A549 (cell line): ENCODE results near the gene ZNF337. TPM values are rescaled to one million over a fixed set of nuclear protein-coding genes. Genes with fewer than 3 reads are reported as not detected.

Experiments used
- ATAC-seq, 2 experiments: fragments of 200-7000 bp in 1 of 2; fragments of >200 bp in 1 of 2; cut with Nextera tagmentation in 1 of 2; cut with Tn5 transposase in 1 of 2; 3 replicates each; pipeline versions ENCODE4 v1.8.0 to v1.9.1; 2018 to 2020; ENCODE audit warnings: mild to moderate bottlenecking in 1 of 2, moderate library complexity in 1 of 2
- CTCF ChIA-PET: fragments of 300-600 bp; sonication (Branson Sonifier 250); formaldehyde crosslinking; extraction: SDS; loops from one replicate; lab custom pipeline; 2021; ENCODE audit warnings: antibody characterized with exemption, inconsistent platforms; lab: Yijun Ruan, JAX
- POLR2A ChIA-PET: fragments of 350-600 bp; formaldehyde crosslinking; extraction: SDS; loops from one replicate; lab custom pipeline; 2021; ENCODE audit warnings: antibody characterized with exemption, inconsistent platforms; lab: Yijun Ruan, JAX
- DNase-seq, 2 experiments: peaks; one replicate each; pipeline versions ENCODE4 v3.0.0 to v3.0.0-alpha.2; 2011 to 2016; ENCODE audit warnings: low read depth in 1 of 2, low spot score in 1 of 2
- FAIRE-seq: peaks from 2 replicates; lab custom pipeline; 2011; peaks lifted over from hg19 to GRCh38; lab: Jason Lieb, UNC
- H3K27ac ChIP-seq, 2 experiments: fragments of >200 bp; sonication (Bioruptor Twin); formaldehyde crosslinking; 3 replicates each; pipeline ENCODE4 v1.5.1; 2016 to 2017
- H3K4me1 ChIP-seq: fragments of >200 bp; sonication (Bioruptor Twin); formaldehyde crosslinking; 3 replicates; pipeline ENCODE4 v1.6.1; 2016
- H3K4me2 ChIP-seq: fragments of >200 bp; sonication (Bioruptor Twin); formaldehyde crosslinking; 3 replicates; pipeline ENCODE4 v1.6.1; 2016
- H3K4me3 ChIP-seq: fragments of >200 bp; sonication (Bioruptor Twin); formaldehyde crosslinking; 3 replicates; pipeline ENCODE4 v1.5.1; 2016
- H3K9me3 ChIP-seq: fragments of >200 bp; sonication (Bioruptor Twin); formaldehyde crosslinking; 3 replicates; pipeline ENCODE4 v1.6.1; 2016
- CHD2 ChIP-seq: fragments of 150-350 bp; IDR thresholded peaks from 2 replicates; pipeline ENCODE4 v1.6.1; 2014; ENCODE audit warnings: low read length; ENCODE audit not compliant: partially characterized antibody
- CHD4 ChIP-seq: fragments of 200-600 bp; sonication (generic); IDR thresholded peaks from 2 replicates; pipeline ENCODE4 v1.6.1; 2016; ENCODE audit warnings: antibody characterized with exemption, mild to moderate bottlenecking, borderline replicate concordance
- EHF ChIP-seq: fragments of 250-450 bp; sonication (Bioruptor Pico); IDR thresholded peaks from 2 replicates; pipeline ENCODE4 v1.5.0; 2020; ENCODE audit warnings: mild to moderate bottlenecking
- EHMT2 ChIP-seq: fragments of 200-600 bp; sonication (generic); IDR thresholded peaks from 2 replicates; pipeline ENCODE4 v1.6.1; 2016; ENCODE audit warnings: antibody characterized with exemption, low read depth, mild to moderate bottlenecking, moderate library complexity
- EP300 ChIP-seq, 2 experiments: fragments of >200 bp; sonication (Bioruptor Twin); formaldehyde crosslinking; IDR thresholded peaks; 2 replicates in 1 of 2; 3 replicates in 1 of 2; pipeline ENCODE4 v1.6.1; 2016 to 2017
- GATA3 ChIP-seq: IDR thresholded peaks from 2 replicates; pipeline ENCODE4 v1.6.1; 2012; ENCODE audit warnings: borderline replicate concordance
- JUNB ChIP-seq: fragments of >200 bp; sonication (Bioruptor Twin); formaldehyde crosslinking; IDR thresholded peaks from 2 replicates; pipeline ENCODE4 v1.6.1; 2016
- KDM1A ChIP-seq: fragments of 200-600 bp; sonication (generic); IDR thresholded peaks from 2 replicates; pipeline ENCODE4 v1.6.1; 2016; ENCODE audit warnings: low read depth, mild to moderate bottlenecking
- NFE2L2 ChIP-seq: fragments of 150-350 bp; conservative IDR thresholded peaks from 2 replicates; pipeline ENCODE4 v1.6.1; 2014; ENCODE audit warnings: low read length
- NPAS2 ChIP-seq: fragments of 250-450 bp; sonication (Bioruptor Pico); IDR thresholded peaks from 2 replicates; pipeline ENCODE4 v1.8.0; 2022; ENCODE audit warnings: mild to moderate bottlenecking, moderate library complexity, borderline replicate concordance
- NR3C1 ChIP-seq: fragments of >200 bp; sonication (Bioruptor Twin); formaldehyde crosslinking; IDR thresholded peaks from 3 replicates; pipeline ENCODE4 v1.6.1; 2017
- RAD21 ChIP-seq, 2 experiments: fragments of >200 bp in 1 of 2; sonication (Bioruptor Twin) in 1 of 2; formaldehyde crosslinking in 1 of 2; IDR thresholded peaks in 1 of 2; conservative IDR thresholded peaks in 1 of 2; 2 replicates in 1 of 2; 3 replicates in 1 of 2; pipeline ENCODE4 v1.6.1; 2012 to 2018; ENCODE audit warnings: inconsistent platforms in 1 of 2
- RARB ChIP-seq: fragments of 250-450 bp; sonication (Bioruptor Pico); IDR thresholded peaks from 2 replicates; pipeline ENCODE4 v1.8.0; 2021; ENCODE audit warnings: mild to moderate bottlenecking, moderate library complexity
- RFX5 ChIP-seq: fragments of 450-650 bp; IDR thresholded peaks from 2 replicates; pipeline ENCODE4 v1.7.1; 2014; ENCODE audit warnings: antibody characterized with exemption, mild to moderate bottlenecking, moderate library complexity
- SMC3 ChIP-seq: fragments of >200 bp; sonication (Bioruptor Twin); formaldehyde crosslinking; IDR thresholded peaks from 3 replicates; pipeline ENCODE4 v1.6.1; 2018; ENCODE audit warnings: inconsistent platforms
- SREBF2 ChIP-seq: fragments of 450-650 bp; IDR thresholded peaks from 2 replicates; pipeline ENCODE4 v1.6.1; 2014; ENCODE audit warnings: mild to moderate bottlenecking, moderate library complexity
- TP53 ChIP-seq: fragments of 250-450 bp; sonication (Bioruptor Pico); IDR thresholded peaks from 2 replicates; pipeline ENCODE4 v1.5.0; 2021; ENCODE audit warnings: mild to moderate bottlenecking, moderate library complexity
- ZNF302 ChIP-seq: fragments of 250-450 bp; sonication (Bioruptor Pico); IDR thresholded peaks from 2 replicates; pipeline ENCODE4 v1.9.0; 2021; ENCODE audit warnings: inconsistent platforms, mild to moderate bottlenecking, moderate library complexity
- ZSCAN20 ChIP-seq: fragments of 250-450 bp; sonication (Bioruptor Pico); IDR thresholded peaks from 2 replicates; pipeline ENCODE4 v1.8.0; 2022; ENCODE audit warnings: mild to moderate bottlenecking, moderate library complexity
- WGBS: methylation state at CpG from one replicate; pipeline ENCODE4 v1.1.6; 2017; ENCODE audit errors: missing lambda C conversion rate; 5-methylcytosine and 5-hydroxymethylcytosine counted together
- polyA plus RNA-seq, 4 experiments: library from polyadenylated mRNA; depleted of rRNA in 3 of 4; stranded (reverse); fragments of >200 nt; fragmentation: RNase III in 1 of 4; extraction: RNeasy Plus Mini Kit Qiagen cat#74134 plus additional on column Dnase treatment in 1 of 4; gene quantifications; 2 replicates in 3 of 4; 3 replicates in 1 of 4; pipeline ENCODE4 v1.2.3, GENCODE V29; 2011 to 2017
- TF ChIP-seq, protein P1 (sequence below): fragments of >200 bp; sonication (Bioruptor Twin); formaldehyde crosslinking; IDR thresholded peaks from 3 replicates; pipeline ENCODE4 v1.6.1; 2016
- TF ChIP-seq, protein P2 (sequence below): fragments of 250-450 bp; sonication (Bioruptor Pico); IDR thresholded peaks from 2 replicates; pipeline ENCODE4 v1.5.0; 2021; ENCODE audit warnings: mild to moderate bottlenecking, moderate library complexity, borderline replicate concordance
- TF ChIP-seq, protein P3 (sequence below): fragments of 150-350 bp; IDR thresholded peaks from 2 replicates; pipeline ENCODE4 v1.6.1; 2014; ENCODE audit warnings: low read depth, mild to moderate bottlenecking, low read length
- TF ChIP-seq, protein P4 (sequence below): fragments of >200 bp; sonication (Bioruptor Twin); formaldehyde crosslinking; IDR thresholded peaks from 3 replicates; pipeline ENCODE4 v1.5.1; 2016
- TF ChIP-seq, protein P5 (sequence below): fragments of 250-450 bp; sonication (Bioruptor Pico); IDR thresholded peaks from 2 replicates; pipeline ENCODE4 v1.5.0; 2020; ENCODE audit warnings: low read depth, mild to moderate bottlenecking, moderate library complexity

Gene ZNF337
- polyA plus RNA-seq, 2 of the 4 experiments (the other 2 are of a cell fraction), result 16.5 to 25.4 TPM

DNA sequence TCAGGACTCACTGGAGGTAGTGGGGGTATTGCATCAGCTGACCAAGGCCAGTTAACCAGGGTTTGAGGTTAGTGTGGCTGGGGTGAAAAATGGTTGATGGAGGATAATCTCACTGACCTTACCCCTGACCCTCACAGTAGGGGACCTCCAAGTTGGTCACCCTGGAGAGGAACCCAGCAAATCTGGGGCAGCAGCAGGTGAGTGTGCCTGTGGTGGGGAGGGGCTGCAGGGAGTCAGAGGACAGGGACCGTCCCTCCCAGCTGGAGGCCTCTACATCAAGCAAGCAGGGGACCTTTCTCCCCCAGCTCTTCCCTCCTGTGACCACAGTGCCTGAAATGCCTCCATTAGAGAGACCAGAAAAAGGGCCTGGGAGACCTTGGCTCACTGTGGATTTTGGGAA lies 49.1 kb upstream of the ZNF337 start:
- Histone ChIP-seq H3K27ac (no peak overlapping the region), H3K4me3 (no peak overlapping the region), H3K4me2 (no peak overlapping the region), H3K9me3 (no peaks in the 10 kb centered on the region)
- 100% methylated on average over 1 of the region's 1 CpG for WGBS
- FAIRE-seq (no peak), DNase-seq (no peak), ATAC-seq (no peak)
- CTCF ChIA-PET, result no interaction called here
- no peak for TF ChIP-seq CHD4
- TF ChIP-seq, protein P1, sequence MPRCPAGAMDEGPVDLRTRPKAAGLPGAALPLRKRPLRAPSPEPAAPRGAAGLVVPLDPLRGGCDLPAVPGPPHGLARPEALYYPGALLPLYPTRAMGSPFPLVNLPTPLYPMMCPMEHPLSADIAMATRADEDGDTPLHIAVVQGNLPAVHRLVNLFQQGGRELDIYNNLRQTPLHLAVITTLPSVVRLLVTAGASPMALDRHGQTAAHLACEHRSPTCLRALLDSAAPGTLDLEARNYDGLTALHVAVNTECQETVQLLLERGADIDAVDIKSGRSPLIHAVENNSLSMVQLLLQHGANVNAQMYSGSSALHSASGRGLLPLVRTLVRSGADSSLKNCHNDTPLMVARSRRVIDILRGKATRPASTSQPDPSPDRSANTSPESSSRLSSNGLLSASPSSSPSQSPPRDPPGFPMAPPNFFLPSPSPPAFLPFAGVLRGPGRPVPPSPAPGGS, result no peak
- no peak for TF ChIP-seq EHMT2
- TF ChIP-seq SREBF2, result no peak
- TF ChIP-seq, all 56 proteins: peak for 0
- POLR2A ChIA-PET, result no interaction called here
- H3K4me1 ChIP-seq, result 0 out of 3 replicates have a peak, but pooled peaks cover 3% of the 10 kb centered on the region

DNA sequence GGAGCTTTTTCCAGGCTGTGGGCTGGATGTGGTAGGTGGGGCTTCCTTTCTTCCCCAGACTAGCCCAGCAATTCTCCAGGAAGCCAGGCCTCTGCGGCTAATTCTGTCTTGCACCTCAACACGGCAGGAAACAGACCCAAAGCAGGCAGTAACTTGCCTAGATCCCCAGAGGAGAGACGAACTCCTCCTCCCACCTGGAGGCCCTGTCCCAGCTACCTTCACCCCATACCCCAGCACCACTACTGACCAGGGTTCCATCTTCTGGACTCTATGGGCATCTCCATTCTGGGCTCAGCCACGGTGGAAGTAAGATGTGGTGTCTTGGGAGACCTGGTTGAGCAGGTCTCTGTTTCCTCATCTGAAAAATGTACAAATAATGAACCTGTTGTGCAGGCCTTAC lies 48.4 kb upstream of the ZNF337 start:
- H3K4me2 ChIP-seq, result no peak overlapping the region
- TF ChIP-seq, protein P2, sequence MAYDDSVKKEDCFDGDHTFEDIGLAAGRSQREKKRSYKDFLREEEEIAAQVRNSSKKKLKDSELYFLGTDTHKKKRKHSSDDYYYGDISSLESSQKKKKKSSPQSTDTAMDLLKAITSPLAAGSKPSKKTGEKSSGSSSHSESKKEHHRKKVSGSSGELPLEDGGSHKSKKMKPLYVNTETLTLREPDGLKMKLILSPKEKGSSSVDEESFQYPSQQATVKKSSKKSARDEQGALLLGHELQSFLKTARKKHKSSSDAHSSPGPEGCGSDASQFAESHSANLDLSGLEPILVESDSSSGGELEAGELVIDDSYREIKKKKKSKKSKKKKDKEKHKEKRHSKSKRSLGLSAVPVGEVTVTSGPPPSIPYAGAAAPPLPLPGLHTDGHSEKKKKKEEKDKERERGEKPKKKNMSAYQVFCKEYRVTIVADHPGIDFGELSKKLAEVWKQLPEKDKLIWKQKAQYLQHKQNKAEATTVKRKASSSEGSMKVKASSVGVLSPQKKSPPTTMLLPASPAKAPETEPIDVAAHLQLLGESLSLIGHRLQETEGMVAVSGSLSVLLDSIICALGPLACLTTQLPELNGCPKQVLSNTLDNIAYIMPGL, result no peak
- TF ChIP-seq CHD2 (no peak), NPAS2 (CRISPR knock-in tag) (no peak), NFE2L2 (no peak), ZSCAN20 (no peak), EP300 (IDR thresholded peaks at IDR 0.05) (no peak), SMC3 (no peak), KDM1A (no peak), GATA3 (no peak), RARB (CRISPR knock-in tag) (no peak)
- TF ChIP-seq, protein P3, sequence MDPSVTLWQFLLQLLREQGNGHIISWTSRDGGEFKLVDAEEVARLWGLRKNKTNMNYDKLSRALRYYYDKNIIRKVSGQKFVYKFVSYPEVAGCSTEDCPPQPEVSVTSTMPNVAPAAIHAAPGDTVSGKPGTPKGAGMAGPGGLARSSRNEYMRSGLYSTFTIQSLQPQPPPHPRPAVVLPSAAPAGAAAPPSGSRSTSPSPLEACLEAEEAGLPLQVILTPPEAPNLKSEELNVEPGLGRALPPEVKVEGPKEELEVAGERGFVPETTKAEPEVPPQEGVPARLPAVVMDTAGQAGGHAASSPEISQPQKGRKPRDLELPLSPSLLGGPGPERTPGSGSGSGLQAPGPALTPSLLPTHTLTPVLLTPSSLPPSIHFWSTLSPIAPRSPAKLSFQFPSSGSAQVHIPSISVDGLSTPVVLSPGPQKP, result no peak
- TF ChIP-seq, protein P4, sequence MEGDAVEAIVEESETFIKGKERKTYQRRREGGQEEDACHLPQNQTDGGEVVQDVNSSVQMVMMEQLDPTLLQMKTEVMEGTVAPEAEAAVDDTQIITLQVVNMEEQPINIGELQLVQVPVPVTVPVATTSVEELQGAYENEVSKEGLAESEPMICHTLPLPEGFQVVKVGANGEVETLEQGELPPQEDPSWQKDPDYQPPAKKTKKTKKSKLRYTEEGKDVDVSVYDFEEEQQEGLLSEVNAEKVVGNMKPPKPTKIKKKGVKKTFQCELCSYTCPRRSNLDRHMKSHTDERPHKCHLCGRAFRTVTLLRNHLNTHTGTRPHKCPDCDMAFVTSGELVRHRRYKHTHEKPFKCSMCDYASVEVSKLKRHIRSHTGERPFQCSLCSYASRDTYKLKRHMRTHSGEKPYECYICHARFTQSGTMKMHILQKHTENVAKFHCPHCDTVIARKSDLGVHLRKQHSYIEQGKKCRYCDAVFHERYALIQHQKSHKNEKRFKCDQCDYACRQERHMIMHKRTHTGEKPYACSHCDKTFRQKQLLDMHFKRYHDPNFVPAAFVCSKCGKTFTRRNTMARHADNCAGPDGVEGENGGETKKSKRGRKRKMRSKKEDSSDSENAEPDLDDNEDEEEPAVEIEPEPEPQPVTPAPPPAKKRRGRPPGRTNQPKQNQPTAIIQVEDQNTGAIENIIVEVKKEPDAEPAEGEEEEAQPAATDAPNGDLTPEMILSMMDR, result no peak
- POLR2A ChIA-PET, result no interaction called here
- FAIRE-seq (no peak), ATAC-seq (no peak), DNase-seq (no peak)
- H3K4me1 ChIP-seq, result no peaks in the 10 kb centered on the region
- 54% methylated on average over 4 of the region's 4 CpGs for WGBS
- CTCF ChIA-PET, result no interaction called here
- no peak overlapping the region for H3K4me3 ChIP-seq
- no peak overlapping the region for H3K27ac ChIP-seq
- no peaks in the 10 kb centered on the region for H3K9me3 ChIP-seq

DNA sequence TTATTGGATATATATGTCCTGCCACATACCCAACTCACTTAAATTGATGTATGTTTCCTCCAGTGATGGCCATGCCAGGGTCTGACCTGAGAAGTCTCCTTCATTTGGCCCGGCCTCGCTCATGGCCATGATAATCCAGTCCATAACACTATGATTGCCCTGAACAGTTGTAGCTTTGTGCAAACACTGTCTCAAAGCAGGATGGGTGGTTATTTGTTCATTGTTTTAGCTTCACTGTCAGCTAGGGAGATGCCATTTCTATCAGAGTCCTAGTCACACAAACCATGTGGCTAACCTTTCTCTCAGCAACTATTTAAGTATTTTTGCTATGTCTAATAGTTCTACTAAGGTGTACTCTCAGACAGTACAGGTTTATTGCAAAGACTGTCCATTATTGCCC lies 47.6 kb upstream of the ZNF337 start:
- WGBS, result 93% methylated on average over 2 of the region's 2 CpGs
- ATAC-seq, result no peak
- CTCF ChIA-PET, result no interaction called here
- no peak for TF ChIP-seq JUNB
- no peak for TF ChIP-seq TP53
- TF ChIP-seq GATA3, result no peak
- no peak for TF ChIP-seq RFX5
- TF ChIP-seq ZNF302 (CRISPR knock-in tag), result no peak
- TF ChIP-seq SMC3, result no peak
- no peak for TF ChIP-seq ZSCAN20
- no peak for TF ChIP-seq CHD4
- TF ChIP-seq EHF (CRISPR knock-in tag), result no peak
- no peak for TF ChIP-seq NPAS2 (CRISPR knock-in tag)
- TF ChIP-seq, protein P5, sequence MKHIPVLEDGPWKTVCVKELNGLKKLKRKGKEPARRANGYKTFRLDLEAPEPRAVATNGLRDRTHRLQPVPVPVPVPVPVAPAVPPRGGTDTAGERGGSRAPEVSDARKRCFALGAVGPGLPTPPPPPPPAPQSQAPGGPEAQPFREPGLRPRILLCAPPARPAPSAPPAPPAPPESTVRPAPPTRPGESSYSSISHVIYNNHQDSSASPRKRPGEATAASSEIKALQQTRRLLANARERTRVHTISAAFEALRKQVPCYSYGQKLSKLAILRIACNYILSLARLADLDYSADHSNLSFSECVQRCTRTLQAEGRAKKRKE, result no peak
- TF ChIP-seq NR3C1, result no peak
- TF ChIP-seq, protein P4, result no peak
- TF ChIP-seq RAD21 (conservative IDR thresholded peaks at IDR 0.05 in 1 of 2, IDR thresholded peaks at IDR 0.05 in 1 of 2), result no peak

More for the DNA sequence above, 47.6 kb upstream of the ZNF337 start:
- no peaks in the 10 kb centered on the region for H3K4me1 ChIP-seq
- no peak for FAIRE-seq
- POLR2A ChIA-PET, result no interaction called here
- H3K4me2 ChIP-seq, result no peak overlapping the region
- no peak for DNase-seq
- no peaks in the 10 kb centered on the region for H3K9me3 ChIP-seq
- H3K27ac ChIP-seq, result no peak overlapping the region
- no peak overlapping the region for H3K4me3 ChIP-seq
